Activated CD4-positive, alpha-beta T cell treated with anti-CD3 and anti-CD28 coated beads, Interleukin-10, Interleukin-2, amounts not matched to agents 100 ng/mL and 50 ng/mL, durations not matched to agents 16 hours and 8 hours (primary cell): ENCODE measurements around the gene SURF4.

Source experiments
- DNase-seq: peaks from one replicate; pipeline ENCODE4 v3.0.0-alpha.2; 2020

SURF4 gene

GRCh38 chr9:133375724-133376654 is at the start of gene SURF4, which contains the start of gene STKLD1:
TSS of gene SURF4 (minus strand) at chr9:133376060. CDS start at chr9:133375969, 91 bp downstream.
TSS of gene STKLD1 (plus strand) at chr9:133376366. CDS start at chr9:133376474, 108 bp downstream.
- peak; percentile 97 for DNase-seq

- DNase-seq: no peak
These were observed 49.3 kb upstream of the SURF4 start for GRCh38 chr9:133425049-133425632.

GRCh38 chr9:133424187-133424586 is 48.3 kb upstream of the SURF4 start:
- no peak for DNase-seq

- DNase-seq: no peak
These were observed 47.4 kb upstream of the SURF4 start for GRCh38 chr9:133423216-133423615.

- DNase-seq: peak; percentile 69
These were observed 46.0 kb upstream of the SURF4 start, which contains the start of gene ADAMTS13 for GRCh38 chr9:133421615-133422542. TSS of gene ADAMTS13 (plus strand) at chr9:133422367. CDS start at chr9:133422444, 77 bp downstream.

- DNase-seq: peak; percentile 40
These were observed 44.5 kb upstream of the SURF4 start for GRCh38 chr9:133420392-133420827.

- no peak for DNase-seq
These were observed 43.1 kb upstream of the SURF4 start for GRCh38 chr9:133419005-133419404.

- DNase-seq: peak; percentile 96
These were observed 41.9 kb upstream of the SURF4 start, which contains the start of gene REXO4 for GRCh38 chr9:133417541-133418461. TSS of gene REXO4 (minus strand) at chr9:133418010. CDS start at chr9:133417844, 166 bp downstream.

- DNase-seq: no peak
These were observed 39.3 kb upstream of the SURF4 start for GRCh38 chr9:133415170-133415569.

GRCh38 chr9:133408042-133408441 is 32.2 kb upstream of the SURF4 start:
- no peak for DNase-seq

- peak; percentile 89 for DNase-seq
These were observed 30.8 kb upstream of the SURF4 start for GRCh38 chr9:133406480-133407307.

- no peak for DNase-seq
These were observed 29.9 kb upstream of the SURF4 start for GRCh38 chr9:133405508-133406438.

GRCh38 chr9:133404454-133405002 is 28.7 kb upstream of the SURF4 start:
- no peak for DNase-seq

- peak; percentile 68 for DNase-seq
These were observed 28.1 kb upstream of the SURF4 start for GRCh38 chr9:133403766-133404453.

GRCh38 chr9:133402689-133403088 is 26.8 kb upstream of the SURF4 start:
- DNase-seq: no peak

- no peak for DNase-seq
These were observed 25.7 kb upstream of the SURF4 start for GRCh38 chr9:133401588-133401987.

GRCh38 chr9:133400292-133400691 is 24.4 kb upstream of the SURF4 start:
- no peak for DNase-seq

- no peak for DNase-seq
These were observed 22.0 kb upstream of the SURF4 start for GRCh38 chr9:133397895-133398294.
